Measurements from ENCODE around the gene RHOB. TPM values are rescaled to one million over a fixed set of nuclear protein-coding genes. Genes with fewer than 3 reads are reported as not detected.

RHOB gene
- total RNA-seq, 1 donor from 2014 or later = 1,771 TPM

DNA sequence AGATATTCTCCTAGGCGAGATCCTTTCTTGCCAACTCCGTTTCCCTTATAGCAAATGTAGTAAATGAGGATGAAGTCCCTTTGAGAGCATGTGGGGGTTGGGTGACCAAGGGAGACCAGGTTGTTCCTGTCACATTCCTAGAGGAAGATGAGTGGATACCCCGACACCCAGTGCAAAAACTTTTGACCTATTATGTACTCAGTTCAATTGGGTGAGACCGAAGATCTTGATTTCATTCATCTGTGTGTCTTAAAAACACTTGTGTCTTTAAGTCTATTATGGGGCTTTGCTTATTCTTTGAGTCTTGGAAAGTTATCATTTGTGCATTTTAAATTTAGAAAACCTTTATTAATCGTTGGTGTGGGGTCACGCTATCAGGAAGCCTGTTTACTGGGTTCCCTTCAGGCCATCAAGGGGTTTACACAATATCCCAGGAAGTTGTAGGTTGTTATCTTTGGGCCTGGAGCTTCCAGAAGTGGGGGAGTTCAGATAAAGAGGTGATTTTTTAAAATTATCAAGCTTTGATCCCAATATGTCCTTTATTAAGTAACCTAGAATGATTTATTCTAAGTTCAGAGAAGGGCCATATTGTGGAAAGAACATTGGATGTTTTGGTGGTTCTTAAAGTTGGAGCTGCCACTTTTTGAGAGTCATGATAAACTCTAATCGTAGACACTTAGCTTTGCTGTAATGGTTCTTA lies 2.8 kb downstream of the RHOB start:
- peaks cover 0 to 13% of the 10 kb centered on the region in 2 donors for H3K36me3 ChIP-seq
- H3K4me3 ChIP-seq = peak overlapping the region; percentile 91 to 96
- H3K4me1 ChIP-seq = peaks cover 40% of the 10 kb centered on the region
- DNase-seq (ENCODE audit: extremely low spot score in 2 of 2) = peak in 1 of 2 donors; percentile 84
- intact Hi-C loops (cut with DNase I) = loop anchor here (5.0 kb wide), 1 partner anchor 168 kb away; no protein-coding TSS in a partner anchor
- no peaks in the 10 kb centered on the region for H3K27me3 ChIP-seq
- H3K9me3 ChIP-seq = no peaks in the 10 kb centered on the region
- peak overlapping the region; percentile 99 for H3K27ac ChIP-seq
- TF ChIP-seq POLR2A (IDR thresholded peaks at IDR 0.05) (no peak), POLR2AphosphoS5 (IDR thresholded peaks at IDR 0.05; ENCODE audit: insufficient read depth in 1 of 2, low read depth in 1 of 2) (no peak)
- TF ChIP-seq, protein P1, sequence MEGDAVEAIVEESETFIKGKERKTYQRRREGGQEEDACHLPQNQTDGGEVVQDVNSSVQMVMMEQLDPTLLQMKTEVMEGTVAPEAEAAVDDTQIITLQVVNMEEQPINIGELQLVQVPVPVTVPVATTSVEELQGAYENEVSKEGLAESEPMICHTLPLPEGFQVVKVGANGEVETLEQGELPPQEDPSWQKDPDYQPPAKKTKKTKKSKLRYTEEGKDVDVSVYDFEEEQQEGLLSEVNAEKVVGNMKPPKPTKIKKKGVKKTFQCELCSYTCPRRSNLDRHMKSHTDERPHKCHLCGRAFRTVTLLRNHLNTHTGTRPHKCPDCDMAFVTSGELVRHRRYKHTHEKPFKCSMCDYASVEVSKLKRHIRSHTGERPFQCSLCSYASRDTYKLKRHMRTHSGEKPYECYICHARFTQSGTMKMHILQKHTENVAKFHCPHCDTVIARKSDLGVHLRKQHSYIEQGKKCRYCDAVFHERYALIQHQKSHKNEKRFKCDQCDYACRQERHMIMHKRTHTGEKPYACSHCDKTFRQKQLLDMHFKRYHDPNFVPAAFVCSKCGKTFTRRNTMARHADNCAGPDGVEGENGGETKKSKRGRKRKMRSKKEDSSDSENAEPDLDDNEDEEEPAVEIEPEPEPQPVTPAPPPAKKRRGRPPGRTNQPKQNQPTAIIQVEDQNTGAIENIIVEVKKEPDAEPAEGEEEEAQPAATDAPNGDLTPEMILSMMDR (IDR thresholded peaks at IDR 0.05) = no peak

DNA sequence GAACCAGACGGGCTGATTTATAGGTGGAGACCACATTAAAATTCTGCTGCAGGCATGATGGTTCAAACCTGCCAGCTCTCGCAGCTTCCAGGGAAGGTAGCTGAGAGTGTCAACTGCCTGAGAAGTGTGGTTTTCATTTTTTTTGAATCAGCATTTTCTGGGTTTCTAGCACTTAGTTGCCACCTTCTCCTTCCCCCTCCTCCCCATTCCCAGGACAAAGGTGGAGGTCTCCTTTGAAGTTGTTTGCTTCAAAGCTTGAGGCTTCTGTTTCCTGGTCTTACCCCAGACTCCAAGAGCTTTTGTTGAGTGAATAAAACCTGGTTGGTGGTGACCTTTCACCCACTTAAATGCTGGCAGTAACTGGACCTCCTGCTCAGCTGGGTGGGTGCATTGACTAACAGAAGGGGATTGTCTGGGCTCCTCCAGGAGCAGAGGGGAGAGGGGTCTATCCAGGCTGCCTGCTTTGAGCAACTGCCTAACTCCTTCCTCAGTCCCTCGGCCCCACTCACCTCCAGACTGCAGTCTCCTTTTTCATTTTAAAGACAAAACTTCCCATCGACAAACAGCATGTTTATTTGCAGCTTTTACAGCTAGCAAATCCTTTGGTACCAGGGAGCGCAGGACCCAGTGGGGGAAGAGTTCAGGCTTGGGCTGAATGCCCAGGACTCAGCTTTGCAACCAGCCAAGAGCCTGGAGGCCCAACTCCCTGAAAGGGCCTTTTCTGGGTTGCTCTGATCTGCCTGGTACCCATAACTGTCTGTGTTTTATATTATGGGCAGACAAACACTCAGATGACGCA lies 3.5 kb downstream of the RHOB start:
- TF ChIP-seq POLR2AphosphoS5 (IDR thresholded peaks at IDR 0.05; ENCODE audit: insufficient read depth in 1 of 2, low read depth in 1 of 2) = peak; percentile 81 to 89
- TF ChIP-seq, protein P1 (IDR thresholded peaks at IDR 0.05) = no peak
- peak in 1 of 2 donors; percentile 22 for TF ChIP-seq POLR2A (IDR thresholded peaks at IDR 0.05)
- peak overlapping the region; percentile 99 for H3K27ac ChIP-seq
- peak overlapping the region; percentile 91 to 96 for H3K4me3 ChIP-seq
- peaks cover 38% of the 10 kb centered on the region for H3K4me1 ChIP-seq
- intact Hi-C loops (cut with DNase I) = no loop called here
- DNase-seq (ENCODE audit: extremely low spot score in 2 of 2) = peak in 1 of 2 donors; percentile 98
- no peaks in the 10 kb centered on the region for H3K9me3 ChIP-seq
- H3K27me3 ChIP-seq = no peaks in the 10 kb centered on the region
- H3K36me3 ChIP-seq = peaks cover 0 to 13% of the 10 kb centered on the region in 2 donors

DNA sequence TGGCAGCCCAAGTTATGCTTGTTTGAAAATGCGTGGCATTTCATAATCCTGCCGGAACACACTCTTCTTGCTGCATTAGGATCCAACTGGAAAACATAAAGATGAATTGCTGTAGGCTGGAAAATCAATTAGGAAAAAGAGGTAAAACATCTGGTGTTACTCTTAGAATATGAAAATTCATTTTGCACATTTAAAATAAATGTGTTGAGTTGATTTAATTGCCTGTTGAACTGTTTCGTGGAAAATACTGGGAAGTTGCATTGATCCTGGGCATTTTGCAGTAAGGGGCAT lies 4.1 kb downstream of the RHOB start:
- Histone ChIP-seq H3K27ac (peak overlapping the region; percentile 99), H3K9me3 (no peaks in the 10 kb centered on the region), H3K4me3 (peak overlapping the region in 1 of 2 donors; percentile 96), H3K4me1 (peaks cover 41% of the 10 kb centered on the region), H3K36me3 (peaks cover 0 to 13% of the 10 kb centered on the region in 2 donors), H3K27me3 (no peaks in the 10 kb centered on the region)
- intact Hi-C loops (cut with DNase I) = no loop called here
- no peak for DNase-seq (ENCODE audit: extremely low spot score in 2 of 2)
- TF ChIP-seq, protein P1 (IDR thresholded peaks at IDR 0.05) = no peak
- TF ChIP-seq POLR2A (IDR thresholded peaks at IDR 0.05) = no peak
- peak in 1 of 2 donors; percentile 39 for TF ChIP-seq POLR2AphosphoS5 (IDR thresholded peaks at IDR 0.05; ENCODE audit: insufficient read depth in 1 of 2, low read depth in 1 of 2)

DNA sequence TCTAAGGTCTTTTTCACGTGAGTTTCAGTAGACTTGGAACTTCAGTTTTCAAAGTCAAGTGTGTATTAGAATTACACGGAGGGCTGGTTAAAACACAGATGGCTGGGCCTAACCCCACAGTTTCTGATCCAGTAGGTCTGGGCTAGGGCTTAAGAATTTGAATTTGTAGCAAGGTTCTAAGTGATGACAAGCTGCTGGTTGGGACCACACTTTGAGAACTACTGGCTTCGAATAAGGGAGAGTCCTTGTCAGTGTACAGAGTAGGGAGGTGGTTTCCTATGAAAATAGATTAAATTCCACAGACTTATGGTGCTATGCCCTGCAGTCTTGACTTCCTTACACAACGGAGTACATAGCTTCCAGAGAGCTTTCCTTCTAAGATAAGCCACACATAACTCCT lies 4.5 kb downstream of the RHOB start:
- TF ChIP-seq POLR2A (IDR thresholded peaks at IDR 0.05) = no peak
- TF ChIP-seq, protein P1 (IDR thresholded peaks at IDR 0.05) = no peak
- no peak for TF ChIP-seq POLR2AphosphoS5 (IDR thresholded peaks at IDR 0.05; ENCODE audit: insufficient read depth in 1 of 2, low read depth in 1 of 2)
- intact Hi-C loops (cut with DNase I) = no loop called here
- DNase-seq (ENCODE audit: extremely low spot score in 2 of 2) = peak in 1 of 2 donors; percentile 87

More for the DNA sequence above, 4.5 kb downstream of the RHOB start:
- peak overlapping the region in 1 of 2 donors; percentile 16 for H3K4me3 ChIP-seq
- no peaks in the 10 kb centered on the region for H3K27me3 ChIP-seq
- H3K27ac ChIP-seq = peak overlapping the region; percentile 99
- no peaks in the 10 kb centered on the region for H3K9me3 ChIP-seq
- H3K4me1 ChIP-seq = peaks cover 42% of the 10 kb centered on the region
- peaks cover 0 to 13% of the 10 kb centered on the region in 2 donors for H3K36me3 ChIP-seq
